Ecto neural progenitor cell (in vitro differentiated cells): ENCODE data around the gene SYT10.
A peak's percentile ranks its signal among the peaks of the same experiment; 100 is the strongest.
"Not testable (repeated sequence)": the region's sequence is repeated elsewhere in the genome, so short reads cannot be mapped to it uniquely, and the experiment has no call there.

Experiments used
- DNase-seq: peaks from one replicate; pipeline ENCODE4 v3.0.0-alpha.2; 2018; ENCODE audit warnings: low spot score

The SYT10 gene, protein sequence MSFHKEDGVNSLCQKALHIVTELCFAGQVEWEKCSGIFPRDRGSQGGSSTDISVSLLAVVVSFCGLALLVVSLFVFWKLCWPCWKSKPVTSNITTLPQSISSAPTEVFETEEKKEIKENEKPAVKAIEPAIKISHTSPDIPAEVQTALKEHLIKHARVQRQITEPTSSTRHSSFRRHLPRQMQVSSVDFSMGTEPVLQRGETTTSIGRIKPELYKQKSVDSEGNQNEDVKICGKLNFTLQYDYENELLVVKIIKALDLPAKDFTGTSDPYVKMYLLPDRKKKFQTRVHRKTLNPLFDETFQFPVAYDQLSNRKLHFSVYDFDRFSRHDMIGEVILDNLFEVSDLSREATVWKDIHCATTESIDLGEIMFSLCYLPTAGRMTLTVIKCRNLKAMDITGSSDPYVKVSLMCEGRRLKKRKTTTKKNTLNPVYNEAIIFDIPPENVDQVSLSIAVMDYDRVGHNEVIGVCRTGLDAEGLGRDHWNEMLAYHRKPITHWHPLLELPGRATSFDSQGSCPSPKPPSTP

DNA sequence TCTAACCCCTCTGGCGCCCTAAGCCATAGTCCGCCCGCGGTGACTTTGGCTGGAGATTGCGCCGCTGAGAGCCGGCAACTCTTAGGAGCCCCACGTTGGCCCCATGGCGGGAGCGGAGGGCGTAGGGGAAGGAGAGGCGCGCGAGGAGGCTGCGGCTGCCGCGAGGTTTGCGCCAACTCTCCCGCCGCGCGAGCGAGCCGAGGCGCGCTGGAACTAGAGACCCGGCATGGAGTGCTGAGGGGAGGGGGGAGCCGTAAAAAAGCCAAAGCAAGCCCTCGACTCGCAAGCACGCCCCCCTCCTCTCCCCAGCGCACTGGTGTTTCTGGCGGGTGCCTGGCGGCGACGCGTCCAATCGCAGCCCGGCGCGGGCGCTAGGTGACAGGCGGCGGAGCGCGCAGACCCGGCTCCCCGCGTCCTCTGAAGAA, at the start of gene SYT10:
TSS of gene SYT10 (minus strand) at position 233 of the 425 bp plus-strand sequence. CDS start 297 bp downstream, outside the sequence.
- DNase-seq = peak; percentile 86

DNA sequence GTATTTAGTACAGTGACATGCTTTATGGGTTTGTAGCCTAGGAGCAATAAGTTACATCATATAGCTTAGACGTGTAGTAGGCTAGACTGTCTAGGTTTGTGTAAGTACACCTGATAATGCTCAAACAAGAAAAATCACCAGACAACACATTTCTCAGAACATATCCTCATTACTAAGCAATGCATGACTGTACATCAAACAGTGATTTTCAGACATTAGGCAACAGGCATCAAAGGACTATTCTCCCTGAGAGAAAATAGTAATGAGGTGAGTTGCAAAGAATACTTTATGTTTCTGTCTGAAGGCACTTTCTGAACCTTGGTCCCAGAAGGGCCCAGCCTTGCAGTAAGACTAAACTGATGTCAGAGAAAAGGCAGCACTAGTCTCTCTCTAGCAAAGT, 48.4 kb upstream of the SYT10 start:
- no peak for DNase-seq

DNA sequence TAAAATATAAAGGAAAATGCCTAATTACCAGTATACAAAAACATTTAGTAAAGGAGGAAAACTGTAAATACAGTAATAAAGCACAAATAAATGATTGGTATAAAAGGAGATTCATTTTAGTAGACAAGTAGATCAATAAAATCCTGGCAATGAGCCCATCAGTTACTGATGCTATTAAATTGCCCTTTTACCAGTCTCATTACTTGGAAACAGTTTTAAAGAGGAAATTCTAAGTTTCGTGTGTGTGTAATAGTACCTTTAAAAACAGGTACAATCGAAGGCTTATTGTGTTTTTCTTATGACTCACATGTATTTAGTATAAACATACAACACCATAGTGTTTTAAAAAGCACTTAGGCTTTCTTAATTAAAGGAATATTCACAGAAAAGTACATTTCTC, 46.4 kb upstream of the SYT10 start:
- DNase-seq = no peak

DNA sequence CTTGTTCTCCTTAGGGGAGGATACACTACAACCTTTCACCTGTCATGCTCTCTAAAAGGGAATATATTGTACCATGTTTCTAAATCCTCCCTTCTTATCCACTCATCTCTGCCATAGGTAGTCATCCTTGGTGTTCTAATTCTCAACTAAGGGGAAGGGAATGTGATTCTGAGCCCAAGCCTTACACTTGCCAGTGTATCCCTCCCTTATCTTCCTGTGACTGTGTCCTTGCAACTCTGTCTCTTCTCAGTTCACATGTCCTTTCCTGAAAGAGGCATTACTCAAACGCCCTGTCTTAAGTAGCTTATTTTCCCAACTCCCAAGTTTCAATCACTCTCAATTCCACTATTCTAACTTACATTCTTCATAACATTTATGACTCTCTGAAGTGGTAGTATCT, 44.5 kb upstream of the SYT10 start:
- no peak for DNase-seq

DNA sequence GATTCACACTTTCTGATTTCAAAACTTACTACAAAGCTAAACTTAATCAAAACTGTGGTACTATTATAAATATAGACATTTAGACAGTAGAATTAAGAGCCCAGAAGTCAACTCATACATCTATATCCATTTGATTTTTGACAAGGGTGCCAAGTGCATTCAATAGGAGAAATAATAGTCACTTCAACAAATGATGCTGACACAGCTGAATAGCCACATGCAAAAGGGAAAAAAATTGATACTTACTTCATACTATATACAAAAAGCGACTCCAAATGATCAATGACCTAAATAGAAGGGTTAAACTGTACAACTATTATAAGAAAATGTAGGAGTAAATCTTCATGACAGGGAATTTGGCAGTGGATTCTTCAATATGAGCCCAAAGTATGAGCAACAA, 40.7 kb upstream of the SYT10 start:
- DNase-seq = no peak

DNA sequence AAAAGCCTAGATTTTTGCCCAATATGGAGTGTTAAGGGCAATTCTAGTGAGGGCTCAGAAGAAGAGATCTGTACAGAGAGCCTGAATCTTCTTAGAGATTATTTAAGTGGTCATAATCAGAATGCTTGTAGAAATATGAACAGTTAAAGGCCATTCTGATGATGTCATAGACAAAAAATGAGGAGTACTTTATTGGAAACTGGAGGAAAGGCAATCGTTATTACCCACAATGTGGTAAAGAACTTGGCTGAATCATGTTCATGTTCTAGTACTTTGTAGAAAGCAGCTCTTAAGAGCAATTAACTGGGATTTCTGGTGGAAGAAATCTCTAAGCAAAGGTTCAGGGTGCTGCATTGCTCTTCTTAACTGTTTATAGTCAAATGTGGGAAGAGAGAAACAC, 36.4 kb upstream of the SYT10 start:
- DNase-seq = no peak

DNA sequence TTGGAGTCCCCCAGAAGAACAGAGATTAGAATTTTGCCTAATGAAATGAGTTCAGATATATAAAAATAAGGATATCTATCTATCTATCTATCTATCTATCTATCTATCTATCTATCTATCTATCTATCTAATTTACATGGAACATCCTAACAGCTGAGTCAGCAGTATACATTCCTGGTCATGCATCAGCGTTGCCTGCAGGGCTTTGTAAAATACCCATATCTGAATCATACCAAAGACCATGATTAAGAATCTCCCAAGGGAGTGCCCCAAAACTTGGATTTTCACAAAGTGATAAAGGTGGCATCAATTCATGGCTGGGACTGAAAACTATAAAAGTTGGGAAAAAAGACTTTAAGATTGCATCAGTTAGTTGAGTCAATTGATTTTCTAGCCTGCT, 32.7 kb upstream of the SYT10 start:
- no peak for DNase-seq

DNA sequence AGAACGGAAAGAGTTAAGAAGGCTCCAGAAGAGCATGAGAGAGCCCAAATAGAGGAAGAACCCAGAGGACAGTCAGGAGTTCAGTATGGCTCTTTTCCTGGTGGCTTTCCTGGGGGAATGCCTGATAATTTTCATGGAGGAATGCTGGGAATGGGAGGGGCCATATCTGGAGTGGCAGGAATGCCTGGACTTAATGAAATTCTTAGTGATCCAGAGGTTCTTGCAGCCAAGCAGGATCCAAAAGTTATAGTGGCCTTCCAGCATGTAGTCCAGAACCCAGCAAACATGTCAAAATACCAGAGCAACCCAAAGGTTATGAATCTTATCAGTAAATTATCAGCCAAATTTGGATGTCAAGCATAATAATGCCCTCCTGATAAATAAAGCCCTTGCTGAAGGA, 15.5 kb upstream of the SYT10 start:
- DNase-seq = no peak

DNA sequence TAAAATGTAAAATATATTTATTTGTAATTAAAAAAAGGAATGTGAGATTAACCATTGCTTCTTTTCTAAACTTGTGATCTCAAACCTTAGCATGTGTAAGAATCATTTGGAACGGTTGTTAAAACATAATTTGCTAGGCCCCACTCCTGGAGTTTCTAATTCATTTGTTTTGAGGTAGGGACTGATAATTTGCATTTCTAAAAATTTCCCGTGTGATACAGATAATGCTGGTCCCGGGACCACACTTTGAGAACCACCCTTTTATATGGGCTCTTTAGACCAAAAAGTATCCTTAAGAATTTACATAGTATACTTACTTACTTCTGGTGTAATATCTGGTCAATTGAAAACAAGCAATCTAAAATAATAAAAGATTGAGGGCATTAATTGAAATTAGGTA, 10.9 kb upstream of the SYT10 start:
- DNase-seq = no peak

DNA sequence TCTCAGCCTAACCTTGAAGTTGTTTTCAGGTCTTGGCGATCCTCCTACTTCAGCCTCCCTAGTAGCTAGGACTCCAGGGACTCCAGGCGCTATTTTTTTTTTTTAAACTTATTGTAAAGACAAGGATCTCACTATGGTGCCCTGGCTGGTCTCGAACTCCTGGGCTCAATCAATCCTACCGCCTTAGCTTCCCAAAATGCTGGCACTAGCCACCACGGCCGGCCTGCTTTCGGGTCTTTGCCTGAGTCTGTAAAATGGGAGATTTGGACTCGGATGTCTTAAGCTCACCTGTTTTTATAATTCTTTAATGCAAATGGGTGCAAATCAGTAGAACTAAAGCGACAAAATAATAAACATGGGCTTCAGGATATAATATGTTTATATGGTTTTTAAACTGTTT, 858 bp upstream of the SYT10 start:
- DNase-seq = no peak

DNA sequence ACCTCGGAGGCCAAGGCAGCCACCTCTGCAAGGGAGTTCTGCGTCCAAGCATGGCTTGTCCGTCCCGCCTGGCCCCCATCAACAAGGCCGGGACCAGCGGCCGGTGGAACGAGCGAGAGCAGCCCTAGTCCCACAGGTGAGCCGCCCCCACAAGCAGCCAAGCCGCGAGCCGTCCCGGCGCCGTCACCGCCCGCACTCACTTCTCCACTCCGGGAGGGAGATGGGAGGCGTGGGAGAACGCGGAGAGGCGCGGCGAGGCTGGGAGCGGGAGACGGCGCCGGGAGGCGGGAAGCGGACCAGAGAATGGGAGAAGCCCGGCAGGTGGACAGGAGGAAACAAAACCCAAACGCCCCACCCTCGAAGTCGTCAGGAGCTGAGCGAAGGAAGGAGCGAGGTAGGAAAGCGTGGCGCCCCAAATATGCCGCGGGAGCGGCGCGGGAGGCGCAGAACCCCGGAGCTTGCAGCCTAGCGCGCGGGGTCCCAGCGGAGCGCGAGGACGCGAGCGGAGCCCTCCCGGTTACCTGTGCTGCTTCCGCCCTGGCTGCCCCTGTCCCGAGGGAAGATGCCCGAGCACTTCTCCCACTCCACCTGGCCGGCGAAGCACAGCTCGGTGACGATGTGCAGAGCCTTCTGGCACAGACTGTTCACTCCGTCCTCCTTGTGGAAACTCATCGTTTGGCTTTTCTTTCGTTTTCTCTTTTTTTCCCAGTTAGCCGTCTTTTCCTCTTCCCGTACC, 600 bp downstream of the SYT10 start:
- peak; percentile 71 for DNase-seq

DNA sequence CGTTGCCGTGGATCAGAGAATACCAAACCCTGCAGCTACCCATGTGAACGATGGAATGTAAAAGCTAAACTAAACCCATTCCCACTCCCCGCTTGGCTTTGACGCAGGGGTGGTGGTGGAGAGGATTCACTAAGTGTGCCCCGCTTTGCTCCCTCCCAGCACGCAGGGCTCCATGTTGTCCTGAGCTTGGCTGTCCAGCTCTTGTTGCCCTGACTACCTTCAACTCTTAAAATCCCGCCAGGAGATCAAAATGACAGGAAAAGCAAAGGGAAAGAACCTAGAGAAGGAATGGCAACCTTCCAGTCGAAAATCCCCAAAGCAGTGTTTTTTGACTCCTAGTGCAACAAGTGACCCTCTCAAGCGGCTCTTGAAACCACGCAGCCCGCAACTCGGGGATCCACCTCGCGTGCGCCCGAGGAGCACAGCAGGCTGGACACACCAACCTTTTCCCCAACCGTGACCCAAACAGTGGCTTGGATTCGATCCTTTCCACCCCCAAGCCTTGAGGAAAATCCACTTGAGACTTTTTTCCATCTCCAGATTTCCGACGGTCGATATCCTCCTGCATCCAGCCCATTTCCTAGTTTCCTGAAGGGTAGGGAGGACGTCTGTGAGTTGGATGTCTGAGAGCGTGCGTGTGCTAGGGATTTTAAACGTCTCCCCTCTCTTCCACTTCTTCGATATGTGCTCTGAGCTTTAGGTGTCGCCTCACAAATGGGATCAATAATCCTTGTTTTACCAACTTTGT, 1.4 kb downstream of the SYT10 start:
- DNase-seq = peak; percentile 57

DNA sequence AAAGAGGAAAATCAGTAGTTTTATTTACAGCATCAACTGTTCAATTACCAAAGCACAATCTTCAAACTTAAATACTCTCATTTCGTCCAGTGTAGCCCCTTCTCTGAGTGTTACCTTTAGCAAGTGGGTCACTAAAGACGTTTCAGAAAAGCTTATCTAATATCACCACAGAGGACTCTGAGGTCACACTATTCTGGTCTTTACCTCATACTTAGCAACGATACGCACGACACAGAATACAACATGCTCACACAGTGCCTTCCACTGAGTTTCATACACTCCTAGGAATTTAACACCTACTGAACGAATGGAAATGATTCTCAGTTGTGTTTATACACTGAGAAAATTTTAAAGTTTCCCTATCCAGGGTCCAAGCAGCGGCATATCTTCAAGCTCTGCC, 2.0 kb downstream of the SYT10 start:
- DNase-seq = no peak

DNA sequence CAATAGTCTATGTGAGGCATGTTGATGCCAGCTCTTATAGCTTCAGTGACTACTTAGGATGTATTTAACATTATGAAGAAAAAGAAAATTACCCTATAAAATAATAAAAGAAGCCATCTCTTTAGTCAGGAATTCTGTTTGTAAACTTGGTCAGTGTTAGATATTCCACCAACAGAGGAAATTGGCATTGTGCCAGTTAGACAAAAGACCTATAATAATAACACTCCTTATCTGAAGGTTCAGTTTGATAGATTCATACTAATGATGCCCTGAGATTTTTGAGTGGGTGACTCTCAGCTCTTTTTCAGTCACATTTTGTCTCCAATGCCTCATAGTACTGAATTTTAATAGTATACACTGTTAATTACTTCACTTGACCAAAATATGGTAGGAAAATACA, 6.6 kb downstream of the SYT10 start:
- DNase-seq = no peak

DNA sequence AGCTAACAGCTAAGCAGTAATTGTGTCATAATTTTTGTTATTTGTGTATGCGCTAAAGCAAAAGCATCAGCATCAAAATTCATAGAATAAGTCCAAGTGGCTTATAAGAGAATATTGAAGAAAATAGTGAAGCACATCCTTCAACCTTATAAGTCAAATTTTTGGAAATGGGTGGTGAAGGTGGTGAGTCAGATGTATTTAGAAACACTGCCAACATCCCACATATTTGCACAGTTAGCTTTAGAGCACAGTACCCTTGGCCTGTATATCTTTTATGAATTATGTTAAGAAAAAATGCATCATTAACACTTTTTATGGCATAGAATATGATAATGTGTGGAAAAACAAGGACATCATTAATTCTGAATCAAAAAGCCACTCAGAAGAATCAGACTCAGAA, 8.0 kb downstream of the SYT10 start:
- no peak for DNase-seq

DNA sequence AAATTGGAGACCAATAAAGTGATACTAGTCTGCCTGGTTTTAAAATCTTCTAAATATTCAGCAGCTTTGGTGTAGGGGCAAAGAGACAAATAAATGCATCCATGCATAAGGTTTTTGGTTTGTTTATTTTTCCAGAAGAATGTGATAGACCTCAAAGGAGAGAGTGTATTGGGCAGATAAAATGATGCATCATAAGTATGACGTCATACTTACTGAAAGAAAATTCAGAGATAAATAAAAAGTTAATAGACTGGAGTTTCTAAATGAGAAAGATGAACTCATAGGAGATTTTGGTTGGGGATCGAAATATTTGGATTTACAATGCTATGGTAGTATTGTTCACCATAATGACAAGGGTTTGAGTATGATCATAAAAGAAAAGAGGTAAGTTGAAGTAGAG, 10.2 kb downstream of the SYT10 start:
- DNase-seq = no peak

DNA sequence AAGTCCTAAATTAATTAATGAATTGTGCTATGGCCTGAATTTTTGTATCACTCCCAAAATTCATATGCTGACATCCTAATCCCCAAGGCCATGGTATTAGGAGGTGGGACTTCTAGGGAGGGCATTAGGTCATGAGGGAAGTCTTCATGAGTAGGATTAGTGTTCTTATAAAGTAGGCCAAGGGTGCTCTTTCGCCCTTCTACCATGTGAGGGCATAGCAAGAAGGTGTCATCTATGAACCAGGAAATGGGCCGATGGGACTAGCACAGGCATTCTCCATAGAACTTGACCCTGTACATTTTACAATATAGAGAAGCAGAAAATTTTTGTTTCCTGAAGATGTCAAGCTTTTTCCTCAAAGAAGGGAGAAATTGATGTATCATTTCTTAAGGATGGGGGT, 12.5 kb downstream of the SYT10 start:
- no peak for DNase-seq

DNA sequence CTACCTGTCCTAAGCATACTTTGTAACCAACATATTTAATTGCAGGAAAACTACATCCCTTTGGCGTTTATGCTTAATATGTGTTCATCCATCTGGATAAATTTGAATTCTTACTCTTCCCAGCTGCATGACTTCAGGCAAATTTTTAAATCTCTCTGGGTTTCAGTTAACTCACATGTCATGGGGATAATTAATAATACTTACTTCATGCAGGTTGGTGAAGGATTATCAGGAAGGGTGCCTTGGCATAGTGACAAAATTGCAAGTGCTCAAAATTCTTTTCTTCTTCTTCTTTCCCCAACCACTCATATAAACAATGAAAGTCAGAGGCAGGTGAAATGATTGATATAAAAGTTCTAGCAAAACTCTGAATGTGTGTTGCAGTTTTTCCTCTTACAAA, 15.9 kb downstream of the SYT10 start:
- no peak for DNase-seq

DNA sequence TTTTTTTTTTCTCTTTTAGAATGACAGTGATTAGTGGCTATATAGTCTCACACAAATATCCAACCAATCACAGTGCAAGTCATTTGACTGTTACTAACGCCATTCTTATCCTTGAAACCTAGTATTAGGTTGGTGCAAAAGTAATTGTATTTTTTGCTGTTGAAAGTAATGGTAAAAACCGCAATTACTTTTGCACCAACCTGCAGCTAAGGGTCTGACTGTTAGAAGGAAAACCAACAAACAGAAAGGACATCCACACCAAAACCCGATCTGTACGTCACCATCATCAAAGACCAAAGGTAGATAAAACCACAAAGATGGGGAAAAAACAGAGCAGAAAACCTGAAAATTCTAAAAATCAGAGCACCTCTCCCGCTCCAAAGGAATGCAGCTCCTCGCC, 27.2 kb downstream of the SYT10 start:
- not testable (repeated sequence) for DNase-seq

DNA sequence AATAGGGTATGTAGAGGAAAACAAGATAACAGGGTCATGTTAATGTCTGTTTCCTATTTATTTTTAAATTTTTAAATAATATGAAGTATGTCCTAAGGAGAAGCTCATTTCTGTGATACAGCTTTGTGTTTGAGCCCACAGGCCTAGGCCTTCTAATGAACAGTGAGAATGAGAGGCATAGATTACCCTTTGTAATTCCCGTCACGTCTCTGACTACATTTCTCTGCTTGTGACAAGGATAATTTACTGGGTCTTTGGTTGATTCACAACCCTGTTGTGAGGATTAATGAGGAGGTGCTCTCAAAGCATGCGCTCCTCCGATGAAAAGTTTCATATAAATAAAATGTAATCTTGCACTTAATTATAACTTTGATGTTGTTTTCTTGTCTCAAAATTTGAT, 56.1 kb downstream of the SYT10 start:
- no peak for DNase-seq

DNA sequence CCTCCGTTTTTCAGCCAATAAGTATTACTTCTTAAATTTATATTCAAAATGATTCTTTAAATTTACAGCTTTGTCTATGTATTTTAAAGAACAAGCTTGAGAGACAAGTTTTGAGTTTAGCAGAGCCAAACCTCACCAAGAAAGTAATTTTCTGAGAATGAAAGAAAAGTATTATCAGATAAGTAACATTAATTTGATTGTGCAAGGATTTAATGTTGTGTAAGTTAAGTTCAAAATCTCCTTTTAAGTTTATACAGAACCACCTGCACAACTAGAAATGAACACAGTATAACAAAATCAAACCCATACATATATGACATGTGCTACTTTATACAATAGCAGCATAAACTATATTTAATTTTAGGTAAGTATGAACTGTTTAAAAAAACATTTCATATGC, 63.5 kb downstream of the SYT10 start:
- DNase-seq = no peak

DNA sequence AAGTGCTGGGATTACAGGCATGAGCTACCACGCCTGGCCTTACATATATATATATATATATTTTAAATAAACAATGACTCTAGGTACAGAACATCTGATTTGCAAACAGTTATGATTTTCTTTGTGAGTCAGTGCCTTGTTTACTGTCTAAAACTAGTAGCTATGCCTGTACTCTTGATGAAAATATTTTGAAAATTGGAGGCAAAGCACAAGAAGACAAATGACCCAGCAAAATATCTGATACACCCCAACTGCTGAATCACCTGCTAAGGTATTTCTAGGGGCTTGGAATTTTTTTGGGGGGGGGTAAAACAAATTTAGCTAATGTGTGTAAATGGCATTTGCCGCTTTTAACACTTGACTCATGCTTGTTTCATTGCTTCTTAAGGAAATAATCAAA, 69.3 kb downstream of the SYT10 start:
- DNase-seq = no peak

DNA sequence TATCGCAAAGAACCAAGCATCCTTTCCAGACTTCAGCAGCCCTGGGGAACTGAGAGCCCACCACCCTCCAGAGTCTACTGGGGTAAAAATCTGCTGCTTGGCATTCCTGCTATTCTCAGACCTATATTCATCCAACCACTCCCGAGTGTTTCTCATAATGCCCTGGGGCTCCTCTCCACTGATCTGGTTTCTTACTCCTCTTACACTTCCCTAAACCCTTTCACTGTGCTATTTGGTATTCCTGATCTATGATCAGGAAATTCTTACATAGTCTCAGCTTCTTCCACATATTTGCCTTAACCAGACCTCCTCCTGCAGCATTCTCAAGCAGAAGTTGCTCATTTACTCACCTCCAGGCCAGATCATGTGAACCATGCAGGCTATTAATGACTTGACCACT, 82.4 kb downstream of the SYT10 start:
- no peak for DNase-seq
